ENCODE measurements around the gene SPDEF.
A peak's percentile ranks its signal among the peaks of the same experiment; 100 is the strongest.

SPDEF gene

DNA sequence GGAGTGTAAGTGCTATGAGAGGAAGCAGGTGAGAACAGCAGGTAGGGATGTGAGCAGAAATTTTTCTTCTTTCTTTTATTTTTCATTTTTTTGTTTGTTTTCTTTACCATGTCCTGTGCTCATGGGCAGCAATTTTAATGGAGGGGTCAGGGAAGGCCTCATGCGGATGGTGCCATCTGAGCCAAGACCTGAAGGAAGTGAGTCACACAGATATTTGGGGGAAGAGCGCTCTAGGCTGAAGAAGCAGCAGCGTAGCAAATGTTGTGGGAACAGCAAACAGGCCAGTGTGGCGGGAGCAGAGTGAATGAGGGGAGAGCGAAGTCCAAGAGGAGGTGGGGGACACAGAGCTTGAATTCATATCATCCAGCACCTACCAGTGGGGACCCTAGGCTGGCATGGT, 12.7 kb downstream of the SPDEF start:
- no peak for DNase-seq

DNA sequence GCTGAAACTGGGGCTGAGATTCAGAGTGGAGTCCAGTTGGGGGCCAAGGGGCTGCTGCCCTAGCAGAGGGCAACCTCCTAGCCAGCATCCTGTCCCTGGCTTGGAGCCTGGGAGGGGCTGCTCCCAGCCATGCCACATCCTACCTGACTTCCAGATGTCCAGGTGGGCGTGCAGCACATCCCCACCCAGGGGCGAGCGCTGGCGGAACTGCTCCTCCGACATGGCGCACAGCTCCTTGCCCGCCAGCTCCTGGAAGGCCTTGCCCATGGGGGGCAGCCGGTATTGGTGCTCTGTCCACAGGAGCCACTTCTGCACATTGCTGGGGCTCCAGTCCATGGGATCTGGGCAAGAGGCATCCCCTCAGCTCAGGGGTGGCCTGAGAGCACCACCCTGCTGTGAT, 15.3 kb downstream of the SPDEF start:
- DNase-seq = no peak

DNA sequence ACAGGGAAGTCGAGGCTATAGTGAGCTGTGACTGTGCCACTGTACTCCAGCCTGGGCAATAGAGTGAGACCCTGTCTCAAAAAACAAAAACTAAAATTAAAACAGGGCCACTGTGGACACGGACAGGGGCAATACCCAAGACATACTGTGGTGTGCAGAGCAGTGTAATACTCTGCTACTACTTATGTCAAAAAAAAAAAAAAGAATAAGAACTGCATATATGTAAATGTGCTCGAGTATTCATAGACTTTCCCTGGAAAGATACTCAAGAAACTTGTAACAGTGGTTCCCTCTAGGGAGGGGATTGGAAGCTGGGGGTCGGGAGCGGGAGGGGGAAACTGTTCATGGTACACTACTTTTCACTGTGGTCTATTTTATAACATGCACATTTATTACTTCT, 15.9 kb downstream of the SPDEF start:
- no peak for DNase-seq

DNA sequence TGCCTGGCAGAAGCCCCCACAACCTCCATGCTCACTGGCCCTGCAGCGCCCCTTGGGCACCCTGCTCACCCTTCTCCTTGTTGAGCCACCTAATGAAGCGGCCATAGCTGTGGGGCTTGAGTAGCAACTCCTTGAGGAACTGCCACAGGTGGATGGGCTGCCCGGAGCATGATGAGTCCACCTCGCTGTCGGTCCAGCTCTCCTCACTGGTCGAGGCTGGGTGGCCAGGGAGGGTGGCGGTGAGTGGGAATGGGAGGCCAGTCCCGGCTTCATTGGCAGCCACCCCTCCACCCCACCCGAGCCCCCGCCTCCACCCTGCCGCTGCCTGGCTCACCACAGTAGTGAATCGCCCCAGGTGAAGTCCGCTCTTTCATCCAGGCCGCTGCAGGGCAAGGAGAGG, 16.9 kb downstream of the SPDEF start:
- no peak for DNase-seq

DNA sequence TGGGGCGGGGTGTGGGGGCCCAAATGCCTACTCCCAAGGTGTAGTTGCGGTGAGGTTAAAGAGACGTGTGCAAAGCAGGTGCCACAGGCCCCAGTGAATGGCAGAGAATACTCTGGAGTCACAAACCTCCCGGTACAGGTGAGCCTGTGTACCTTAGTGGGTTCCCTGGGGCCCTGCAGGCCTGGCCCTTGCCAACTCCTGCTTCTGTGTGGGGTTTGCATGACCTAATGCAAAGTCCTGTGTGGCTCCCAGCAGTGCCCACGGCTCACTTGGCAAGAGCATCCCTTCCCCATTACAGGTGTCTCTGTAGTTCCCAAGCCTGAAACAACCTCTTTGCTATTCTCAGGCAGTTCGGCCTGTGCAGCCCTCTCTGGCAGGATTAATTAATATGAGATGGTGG, 17.5 kb downstream of the SPDEF start:
- DNase-seq = no peak

DNA sequence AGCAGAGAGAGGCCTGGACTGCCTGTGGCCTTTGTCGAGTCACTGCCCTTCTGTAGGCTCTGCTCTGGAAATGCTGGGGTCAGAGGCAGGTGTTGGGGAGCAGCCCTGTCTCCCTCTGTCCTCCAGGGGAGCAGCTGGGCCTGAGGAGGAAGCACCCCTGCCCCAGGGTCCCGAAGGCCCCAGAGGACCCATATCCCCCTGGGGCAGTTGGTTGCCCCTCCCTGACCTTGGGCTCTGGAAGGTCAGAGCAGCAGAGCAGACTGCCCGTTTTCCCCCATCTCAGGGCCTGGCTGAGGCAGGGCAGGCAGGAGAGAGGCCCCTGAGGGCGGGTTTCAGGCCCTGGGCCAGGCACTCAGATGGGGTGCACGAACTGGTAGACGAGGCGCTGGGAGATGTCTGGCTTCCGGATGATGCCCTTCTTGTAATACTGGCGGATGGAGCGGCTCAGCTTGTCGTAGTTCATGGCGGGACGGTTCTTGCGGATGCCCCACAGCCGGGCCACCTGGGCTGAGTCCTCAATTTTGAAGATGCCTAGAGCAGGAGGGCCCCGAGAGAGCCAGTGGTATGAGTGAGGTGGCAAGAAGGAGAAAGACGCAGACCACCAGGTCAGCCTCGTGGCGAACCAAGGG, 18.1 kb downstream of the SPDEF start:
- no peak for DNase-seq

DNA sequence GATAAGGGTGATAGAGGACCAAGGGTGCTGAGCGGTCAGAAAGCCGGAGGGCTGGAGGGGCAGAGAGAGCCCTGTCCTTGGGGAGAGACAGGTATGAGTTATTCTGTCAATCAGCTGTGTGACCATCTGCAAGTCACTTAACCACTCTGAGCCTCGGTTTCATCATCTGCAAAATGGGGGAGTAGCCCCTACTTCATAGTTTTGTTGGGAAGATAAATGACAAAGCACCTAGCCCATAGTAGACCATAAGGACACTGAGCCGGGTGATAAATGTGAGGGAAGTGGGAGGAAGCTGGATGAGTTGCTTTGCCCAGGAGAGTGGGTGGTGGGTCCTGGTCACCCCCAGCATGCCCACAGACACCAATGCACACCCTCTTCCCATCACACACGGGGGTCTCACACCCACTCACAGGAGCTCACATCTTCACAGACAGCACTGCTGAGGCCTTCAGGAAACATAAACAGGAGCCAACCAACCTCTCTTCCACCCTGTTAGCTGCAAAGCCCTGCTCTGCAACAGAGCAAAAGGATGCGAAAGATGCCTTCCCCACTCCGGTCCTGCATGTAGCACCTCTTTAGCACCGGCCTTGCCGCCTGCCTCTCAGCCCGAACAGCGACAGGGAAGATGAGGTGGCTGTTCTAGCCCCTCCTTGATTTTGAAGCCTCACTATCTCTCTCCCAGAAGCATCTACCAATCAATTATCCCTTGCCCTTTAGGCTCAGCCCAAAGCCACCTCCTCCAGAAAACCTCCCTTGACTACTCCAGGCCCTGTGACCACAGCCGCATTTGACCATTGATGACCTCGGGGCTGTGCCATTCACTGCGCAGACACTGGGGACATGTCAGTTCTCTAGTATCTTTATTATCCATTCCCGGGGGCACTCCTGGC, 18.9 kb downstream of the SPDEF start:
- no peak for DNase-seq

DNA sequence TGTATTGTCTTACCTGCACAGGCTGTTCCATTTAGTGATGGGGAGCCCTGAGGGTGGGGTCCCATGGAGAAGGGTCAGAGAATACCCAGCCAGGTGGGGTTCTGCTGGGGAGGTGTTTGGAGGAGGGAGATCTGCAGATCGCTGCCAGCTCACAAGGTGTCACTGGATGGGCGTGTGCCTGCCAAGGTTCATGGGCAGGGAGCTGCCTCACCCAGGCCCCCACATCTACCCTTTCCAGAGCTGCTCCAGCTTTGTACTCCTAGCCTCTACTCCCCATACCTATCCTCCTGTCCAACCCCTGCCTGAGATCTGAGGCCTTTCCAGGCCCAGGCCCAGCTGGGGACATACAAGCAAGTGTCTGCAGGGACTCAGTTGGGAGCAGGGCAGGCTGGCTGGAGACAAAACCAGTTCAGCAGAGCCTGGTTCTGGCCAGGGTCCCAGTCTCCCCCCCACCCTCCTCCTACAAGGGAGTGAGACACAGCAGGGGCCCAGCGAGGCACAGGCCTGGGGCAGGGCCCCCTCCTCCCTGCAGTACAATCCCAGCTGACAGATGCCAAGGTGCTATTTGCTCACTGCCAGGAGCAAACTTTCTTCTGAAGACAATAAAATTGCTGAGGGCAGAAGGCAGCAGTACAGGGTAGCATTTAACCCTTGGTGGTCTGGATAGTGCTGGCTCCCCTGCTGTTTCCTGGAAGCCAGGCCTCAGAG, 19.7 kb downstream of the SPDEF start:
- no peak for DNase-seq

DNA sequence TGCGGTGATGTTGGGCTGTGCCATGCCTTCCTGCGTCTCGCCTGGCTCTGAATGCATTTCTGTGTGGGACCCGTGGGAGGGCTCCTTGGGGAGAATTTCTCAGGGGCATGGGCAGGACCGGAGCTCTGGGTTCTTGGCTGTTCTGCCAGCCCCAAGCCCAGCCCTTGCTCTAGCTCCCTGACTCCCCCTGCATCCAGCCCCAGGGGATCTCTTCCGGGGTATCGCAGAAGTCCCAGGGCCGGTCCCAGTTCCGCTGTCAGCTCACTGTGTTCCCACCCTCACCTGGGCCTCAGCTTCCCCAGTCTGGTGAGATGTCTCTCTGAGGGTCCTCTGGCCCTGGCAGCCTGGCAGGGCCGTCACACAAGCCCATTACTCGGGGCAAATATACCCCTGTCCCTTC, 20.5 kb downstream of the SPDEF start:
- no peak for DNase-seq

DNA sequence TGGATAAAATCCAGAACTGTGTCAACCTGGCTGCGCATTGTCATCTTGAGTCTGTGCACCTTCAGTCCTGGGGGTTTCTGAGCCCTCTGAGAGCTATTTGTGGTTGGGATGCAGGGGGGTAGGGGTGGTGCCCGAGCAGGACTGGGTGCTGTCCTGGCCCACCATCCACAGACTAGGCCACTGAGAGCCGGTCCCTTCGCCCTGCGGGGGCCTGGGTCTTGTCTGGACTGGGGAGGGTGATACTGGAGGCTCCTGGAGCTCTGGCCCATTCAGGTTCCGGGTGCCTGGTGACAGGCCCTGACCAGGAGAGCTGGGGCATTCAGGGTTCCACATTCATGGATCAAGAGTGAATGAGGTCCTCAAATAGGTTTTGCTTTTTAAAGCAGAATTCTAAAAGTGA, 20.9 kb downstream of the SPDEF start:
- DNase-seq = no peak

DNA sequence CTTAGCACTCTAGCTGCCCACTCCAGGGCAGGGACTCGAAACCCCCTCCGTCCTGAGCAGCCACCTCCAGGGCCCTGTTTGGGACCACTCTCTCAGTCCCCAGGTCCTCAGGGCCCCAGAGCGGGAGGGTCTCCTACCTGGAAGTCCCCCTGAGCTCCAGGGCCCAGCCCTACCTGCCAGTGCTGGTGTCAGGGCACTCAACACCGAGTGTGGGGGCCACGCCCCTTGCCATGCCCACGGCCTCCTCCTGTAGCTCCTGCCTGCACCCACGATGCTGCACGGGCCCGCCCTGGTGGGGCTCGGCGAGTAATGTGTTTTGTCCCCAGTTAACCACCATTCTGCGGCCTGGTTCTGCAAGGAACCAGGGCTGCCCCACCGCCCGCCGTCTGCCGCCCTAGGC, 21.5 kb downstream of the SPDEF start:
- no peak for DNase-seq

DNA sequence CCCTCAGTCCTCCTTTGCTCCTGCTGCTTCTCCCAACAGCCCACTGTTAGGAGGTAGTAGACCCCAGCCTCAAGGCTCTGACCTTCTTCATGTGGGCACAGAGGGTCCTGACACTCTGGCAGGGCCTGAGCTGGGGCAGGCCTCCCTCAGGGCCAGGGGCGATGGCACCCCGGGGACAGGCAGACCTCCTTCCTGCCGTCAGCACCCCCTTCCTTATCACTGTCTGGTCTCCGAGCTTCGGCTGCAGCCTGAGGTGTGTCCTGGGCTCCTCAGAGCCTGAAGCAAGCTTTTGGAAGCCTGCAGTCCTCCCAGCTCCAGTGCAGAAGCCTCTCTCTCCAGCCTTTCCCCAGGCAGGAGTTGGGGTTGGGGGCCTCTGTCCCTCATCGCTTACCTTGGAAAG, 22.0 kb downstream of the SPDEF start:
- no peak for DNase-seq

DNA sequence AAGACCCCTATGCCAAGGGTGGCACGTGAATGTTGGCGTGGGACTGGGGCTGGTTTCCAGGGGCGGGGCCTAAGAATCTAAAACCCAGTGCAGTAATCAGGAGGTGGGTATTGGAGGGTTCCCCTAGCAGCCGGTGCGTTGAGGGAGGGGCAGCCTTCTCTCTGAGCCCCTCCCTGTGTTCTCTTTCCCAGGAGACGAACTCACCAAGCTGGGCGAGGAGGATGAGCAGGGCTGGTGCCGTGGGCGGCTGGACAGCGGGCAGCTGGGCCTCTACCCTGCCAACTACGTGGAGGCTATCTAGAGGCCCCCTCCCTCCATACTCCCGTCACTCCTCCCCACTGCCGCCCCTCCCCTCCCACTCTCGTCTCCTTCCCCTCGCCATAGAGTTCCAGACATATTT, 23.9 kb downstream of the SPDEF start:
- DNase-seq = no peak

DNA sequence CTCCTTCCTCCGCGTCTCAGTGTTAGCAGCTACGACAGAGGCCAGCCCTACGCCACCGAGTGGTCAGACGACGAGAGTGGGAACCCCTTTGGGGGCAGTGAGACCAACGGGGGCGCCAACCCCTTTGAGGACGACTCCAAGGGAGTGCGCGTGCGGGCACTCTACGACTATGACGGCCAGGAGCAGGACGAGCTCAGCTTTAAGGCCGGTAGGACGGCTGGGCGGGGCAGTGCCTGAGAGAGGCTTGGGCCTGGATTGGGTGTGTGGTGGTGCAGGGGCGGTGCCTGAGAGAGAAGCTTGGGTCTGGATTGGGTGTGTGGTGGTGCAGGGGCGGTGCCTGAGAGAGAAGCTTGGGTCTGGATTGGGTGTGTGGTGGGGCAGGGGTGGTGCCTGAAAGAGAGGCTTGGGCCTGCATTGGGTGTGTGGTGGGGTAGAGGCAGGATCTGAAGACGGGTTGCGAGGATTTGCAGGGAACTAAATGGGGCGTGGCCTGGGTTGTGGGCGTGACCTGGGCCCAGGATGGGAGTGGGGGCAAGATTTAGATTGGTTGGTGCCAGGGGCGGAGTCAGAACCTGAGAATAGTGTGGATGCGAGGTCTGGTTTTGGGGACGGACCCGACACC, 24.4 kb downstream of the SPDEF start:
- DNase-seq = peak; percentile 25

DNA sequence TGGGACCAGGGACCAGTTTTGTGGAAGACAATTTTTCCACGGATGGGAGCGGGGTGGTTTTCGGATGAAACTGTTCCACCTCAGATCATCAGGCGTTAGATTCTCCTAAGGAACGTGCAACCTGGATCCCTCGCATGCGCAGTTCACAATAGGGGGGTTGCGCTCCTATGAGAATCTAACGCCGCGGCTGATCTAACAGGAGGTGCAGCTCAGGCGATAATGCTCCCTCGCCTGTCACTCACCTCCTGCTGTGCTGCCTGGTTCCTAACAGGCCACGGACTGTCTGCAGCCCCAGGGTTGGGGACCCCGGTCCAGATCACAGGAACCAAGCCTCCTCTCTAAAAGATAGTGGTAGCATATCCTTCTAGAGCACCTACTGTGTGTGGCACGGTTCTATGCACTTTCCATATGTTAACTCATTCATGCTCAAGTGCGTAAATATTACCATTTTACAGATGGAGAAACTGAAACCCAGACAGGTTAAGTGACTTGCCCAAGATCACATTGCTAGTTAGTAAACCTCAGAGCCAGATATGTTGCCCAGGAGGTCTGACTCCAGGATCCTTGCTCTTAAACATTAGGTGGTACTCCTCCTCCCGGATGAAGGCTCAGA, 25.3 kb downstream of the SPDEF start:
- no peak for DNase-seq

DNA sequence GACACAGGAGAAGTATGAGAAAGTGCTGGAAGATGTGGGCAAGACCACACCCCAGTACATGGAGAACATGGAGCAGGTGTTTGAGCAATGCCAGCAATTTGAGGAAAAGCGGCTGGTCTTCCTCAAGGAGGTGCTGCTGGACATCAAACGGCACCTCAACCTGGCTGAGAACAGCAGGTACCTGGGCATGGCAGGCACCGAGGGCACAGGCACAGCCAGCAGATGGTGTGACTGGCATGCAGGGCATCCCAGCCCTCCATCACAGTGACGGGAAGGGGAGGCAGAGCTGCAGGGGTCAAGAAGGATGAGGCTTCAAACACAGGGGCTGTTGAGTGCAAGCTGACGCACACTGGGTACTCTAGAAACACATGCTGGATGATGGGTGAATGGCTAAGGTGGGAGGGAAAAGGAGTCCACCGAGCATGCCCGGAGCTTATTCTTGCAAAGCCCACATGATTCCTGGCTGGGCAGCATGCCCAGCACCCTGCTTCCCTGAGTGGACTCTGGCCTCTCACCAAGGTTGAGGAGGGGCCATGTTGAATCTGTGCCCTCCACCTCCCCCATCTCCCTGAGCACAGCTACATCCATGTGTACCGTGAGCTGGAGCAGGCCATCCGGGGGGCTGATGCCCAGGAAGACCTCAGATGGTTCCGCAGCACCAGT, 26.3 kb downstream of the SPDEF start:
- DNase-seq = no peak

DNA sequence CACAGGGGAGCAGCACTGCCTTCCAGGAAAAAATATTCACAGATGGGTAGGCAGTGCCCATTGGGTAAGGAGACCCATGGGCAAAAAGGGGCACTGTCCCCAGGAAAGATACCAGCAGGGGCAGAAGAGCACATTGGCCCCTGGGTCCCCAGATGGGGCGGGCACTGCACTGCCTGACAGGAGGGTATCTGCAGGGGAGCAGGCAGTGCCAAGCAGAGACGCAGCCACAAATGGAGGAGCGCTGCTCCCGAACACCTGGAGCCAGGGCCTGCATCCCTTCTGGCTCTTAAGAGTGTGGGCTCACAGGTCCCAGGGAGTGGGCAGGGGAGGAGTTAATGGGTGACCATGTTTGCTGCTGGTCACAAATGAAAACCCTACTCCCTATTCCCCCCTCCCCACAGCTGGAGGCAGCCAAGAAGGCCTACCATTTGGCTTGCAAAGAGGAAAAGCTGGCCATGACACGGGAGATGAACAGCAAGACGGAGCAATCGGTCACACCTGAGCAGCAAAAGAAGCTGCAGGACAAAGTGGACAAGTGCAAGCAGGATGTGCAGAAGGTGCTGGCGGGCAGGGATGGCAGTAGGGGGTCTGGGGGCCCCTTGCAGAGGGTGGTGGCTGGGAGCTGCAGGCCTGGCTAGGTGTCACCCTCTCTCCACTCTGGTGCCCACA, 27.0 kb downstream of the SPDEF start:
- DNase-seq = no peak

DNA sequence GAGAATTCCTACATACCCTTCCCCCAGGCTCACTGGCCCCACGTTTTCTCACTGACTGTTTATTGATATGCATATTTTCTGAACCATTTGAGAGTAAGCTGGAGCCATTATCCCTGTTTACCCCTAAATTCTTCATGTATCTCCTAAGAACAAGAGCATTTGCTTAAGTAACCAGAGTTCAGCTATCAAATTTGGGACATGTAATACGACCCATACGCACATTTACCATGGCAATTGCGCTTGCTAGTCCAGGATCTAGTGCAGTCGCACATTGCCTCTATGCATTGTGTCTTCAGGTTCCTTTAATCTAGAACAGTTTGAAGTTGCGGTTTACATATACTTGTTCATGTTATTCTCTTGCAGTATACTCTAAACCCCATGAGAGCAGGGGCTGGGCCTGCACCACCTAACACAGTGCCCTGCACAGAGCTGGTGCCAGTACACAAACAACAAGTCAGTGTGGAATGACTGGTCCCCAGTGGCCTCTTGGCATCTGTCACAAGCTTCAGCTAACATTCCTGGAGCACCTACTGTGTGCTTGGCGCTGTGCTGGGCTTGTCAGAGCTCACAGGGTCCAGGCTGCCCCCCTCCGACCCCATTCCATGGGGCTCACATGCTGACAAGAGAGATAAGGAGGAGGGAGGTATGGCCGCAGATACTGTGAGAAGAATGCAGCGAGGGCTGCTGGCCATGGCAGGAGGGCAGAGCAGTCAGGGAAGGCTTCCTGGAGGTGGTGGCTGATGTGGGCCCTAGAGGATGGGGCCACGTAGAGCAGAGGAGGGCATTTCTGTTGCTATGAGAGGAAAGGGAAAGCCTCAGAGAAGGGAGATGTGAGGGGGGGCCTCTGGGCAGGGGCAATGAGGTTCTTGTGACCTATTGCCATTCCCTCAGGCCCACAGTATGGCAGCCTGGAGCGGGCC, 28.1 kb downstream of the SPDEF start:
- DNase-seq = no peak

DNA sequence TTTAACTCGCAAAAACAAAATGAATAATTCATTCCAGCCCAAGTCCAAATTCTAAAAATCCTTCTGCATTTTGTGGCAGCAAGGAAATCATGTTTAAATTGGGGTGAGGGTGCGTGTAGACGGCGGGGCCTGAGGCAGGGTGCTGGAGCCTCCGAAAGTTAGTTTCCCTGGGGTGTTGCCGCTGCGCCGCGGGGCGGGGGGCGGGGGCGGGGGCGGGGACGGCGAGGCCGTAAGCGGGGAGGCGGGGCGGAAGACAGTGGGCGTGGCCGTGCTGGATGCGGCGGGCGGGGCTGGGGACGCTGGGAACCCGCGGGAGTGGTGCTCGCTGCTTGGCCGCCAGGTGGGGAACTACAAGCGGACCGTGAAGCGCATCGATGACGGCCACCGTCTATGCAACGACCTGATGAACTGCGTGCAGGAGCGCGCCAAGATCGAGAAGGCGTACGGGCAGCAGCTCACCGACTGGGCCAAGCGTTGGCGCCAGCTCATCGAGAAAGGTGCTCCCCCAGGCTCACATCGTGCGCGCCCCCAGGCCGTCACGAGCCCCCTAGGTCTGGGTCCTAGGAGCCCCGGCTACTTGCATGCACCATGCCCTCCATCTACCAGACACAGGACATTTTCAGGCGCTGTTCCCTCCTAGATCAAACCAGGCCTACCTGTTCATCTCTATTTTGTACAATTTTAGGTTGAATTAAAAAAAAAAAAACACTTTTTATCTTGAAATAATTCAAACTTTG, 29.0 kb downstream of the SPDEF start:
- peak; percentile 96 for DNase-seq
